Smooth muscle cell of the pulmonary artery (primary cell): ENCODE results near the gene IGFBP6. TPM values are rescaled to one million over a fixed set of nuclear protein-coding genes. Genes with fewer than 3 reads are reported as not detected.

Experiments
- total RNA-seq: library from RNA; depleted of rRNA; stranded (reverse); fragments of >200 nt; gene quantifications from 2 replicates; pipeline ENCODE4 v1.2.3, GENCODE V29; 2014

The IGFBP6 gene
- total RNA-seq: 417 and 460 TPM in 2 replicates

GRCh38 chr12:53097564-53098353 is at the start of gene IGFBP6:
TSS of gene IGFBP6 (plus strand) at chr12:53097667. CDS start at chr12:53097718, 51 bp downstream.

GRCh38 chr12:53049571-53050318 is 47.7 kb upstream of the IGFBP6 start, which contains the start of gene TNS2:
TSS of gene TNS2 (plus strand) at chr12:53050065. CDS start at chr12:53050186, 121 bp downstream.

GRCh38 chr12:53079226-53080117 is 18.0 kb upstream of the IGFBP6 start, which contains the start of gene SPRYD3:
TSS of gene SPRYD3 (minus strand) at chr12:53079390. CDS start at chr12:53079333, 57 bp downstream.

GRCh38 chr12:53102883-53103807 is 5.7 kb downstream of the IGFBP6 start, which contains the start of gene SOAT2:
TSS of gene SOAT2 (plus strand) at chr12:53103486. CDS start at chr12:53103578, 92 bp downstream.

Other genes with a start within 250 kb of the IGFBP6 start
- gene KRT78, start 248.7 kb upstream of the IGFBP6 start, total RNA-seq: not detected in 2 replicates
- 9.3 and 32.5 TPM in 2 replicates for gene KRT8, start 192.6 kb upstream of the IGFBP6 start, total RNA-seq
- gene KRT18, start 148.5 kb upstream of the IGFBP6 start, total RNA-seq: 19.9 and 35.7 TPM in 2 replicates
- gene EIF4B, start 91.2 kb upstream of the IGFBP6 start, total RNA-seq: 1,099 and 1,143 TPM in 2 replicates
- 38.4 and 61.1 TPM in 2 replicates for gene TNS2, start 47.6 kb upstream of the IGFBP6 start, total RNA-seq
- gene SPRYD3, start 18.3 kb upstream of the IGFBP6 start, total RNA-seq: 25.8 and 35.8 TPM in 2 replicates
- not detected in 2 replicates for gene SOAT2, start 5.8 kb downstream of the IGFBP6 start, total RNA-seq
- gene ZNF740, start 83.1 kb downstream of the IGFBP6 start, total RNA-seq: 14.8 and 15.4 TPM in 2 replicates
- gene CSAD, start 83.3 kb downstream of the IGFBP6 start, total RNA-seq: 13.2 and 20.6 TPM in 2 replicates
- gene ITGB7, start 109.6 kb downstream of the IGFBP6 start, total RNA-seq: 0.40 and 0.52 TPM in 2 replicates
- 40.9 and 47.0 TPM in 2 replicates for gene RARG, start 134.5 kb downstream of the IGFBP6 start, total RNA-seq
- 2.3 and 2.6 TPM in 2 replicates for gene ESPL1, start 170.6 kb downstream of the IGFBP6 start, total RNA-seq
- 311 and 472 TPM in 2 replicates for gene PFDN5, start 197.9 kb downstream of the IGFBP6 start, total RNA-seq
- gene MYG1, start 202.0 kb downstream of the IGFBP6 start, total RNA-seq: 32.3 and 40.7 TPM in 2 replicates
- gene AAAS, start 223.9 kb downstream of the IGFBP6 start, total RNA-seq: 36.3 and 42.9 TPM in 2 replicates
- not detected in 2 replicates for gene SP7, start 238.7 kb downstream of the IGFBP6 start, total RNA-seq